ENCODE results near the gene FNDC5. TPM values are rescaled to one million over a fixed set of nuclear protein-coding genes. Genes with fewer than 3 reads are reported as not detected.

FNDC5 gene
- total and polyA plus RNA-seq, 2 donors from 2014 or later, result 0.35 to 4.2 TPM

GRCh38 chr1:32855861-32856617 is 14.7 kb downstream of the FNDC5 start:
- TF ChIP-seq, protein P1, sequence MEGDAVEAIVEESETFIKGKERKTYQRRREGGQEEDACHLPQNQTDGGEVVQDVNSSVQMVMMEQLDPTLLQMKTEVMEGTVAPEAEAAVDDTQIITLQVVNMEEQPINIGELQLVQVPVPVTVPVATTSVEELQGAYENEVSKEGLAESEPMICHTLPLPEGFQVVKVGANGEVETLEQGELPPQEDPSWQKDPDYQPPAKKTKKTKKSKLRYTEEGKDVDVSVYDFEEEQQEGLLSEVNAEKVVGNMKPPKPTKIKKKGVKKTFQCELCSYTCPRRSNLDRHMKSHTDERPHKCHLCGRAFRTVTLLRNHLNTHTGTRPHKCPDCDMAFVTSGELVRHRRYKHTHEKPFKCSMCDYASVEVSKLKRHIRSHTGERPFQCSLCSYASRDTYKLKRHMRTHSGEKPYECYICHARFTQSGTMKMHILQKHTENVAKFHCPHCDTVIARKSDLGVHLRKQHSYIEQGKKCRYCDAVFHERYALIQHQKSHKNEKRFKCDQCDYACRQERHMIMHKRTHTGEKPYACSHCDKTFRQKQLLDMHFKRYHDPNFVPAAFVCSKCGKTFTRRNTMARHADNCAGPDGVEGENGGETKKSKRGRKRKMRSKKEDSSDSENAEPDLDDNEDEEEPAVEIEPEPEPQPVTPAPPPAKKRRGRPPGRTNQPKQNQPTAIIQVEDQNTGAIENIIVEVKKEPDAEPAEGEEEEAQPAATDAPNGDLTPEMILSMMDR (IDR thresholded peaks at IDR 0.05; ENCODE audit: borderline replicate concordance, extremely low read depth, insufficient read depth), result no peak
- FAIRE-seq (no peak), DNase-seq (no peak)
- Histone ChIP-seq H3K27me3 (ENCODE audit: control insufficient read depth, insufficient read depth, low read length) (no peaks in the 10 kb centered on the region), H3K27ac (ENCODE audit: low read depth in 2 of 2, low read length in 2 of 2) (no peak overlapping the region), H3K9me3 (ENCODE audit: control insufficient read depth in 2 of 3, insufficient read depth in 1 of 3, low read length in 3 of 3) (no peaks in the 10 kb centered on the region), H3K36me3 (ENCODE audit: control insufficient read depth in 2 of 3, insufficient read depth in 3 of 3, low read length in 3 of 3) (peaks cover 6 to 34% (median 11%) of the 10 kb centered on the region in 3 donors), H3K4me1 (ENCODE audit: control insufficient read depth in 2 of 3, insufficient read depth in 2 of 3, low read depth in 1 of 3, low read length in 3 of 3) (no peaks in the 10 kb centered on the region), H3K4me3 (ENCODE audit: low read length in 3 of 3) (no peak overlapping the region), H3K9ac (ENCODE audit: low read length in 3 of 3) (no peak overlapping the region)
- intact Hi-C loops (cut with DNase I), result no loop called here

DNA sequence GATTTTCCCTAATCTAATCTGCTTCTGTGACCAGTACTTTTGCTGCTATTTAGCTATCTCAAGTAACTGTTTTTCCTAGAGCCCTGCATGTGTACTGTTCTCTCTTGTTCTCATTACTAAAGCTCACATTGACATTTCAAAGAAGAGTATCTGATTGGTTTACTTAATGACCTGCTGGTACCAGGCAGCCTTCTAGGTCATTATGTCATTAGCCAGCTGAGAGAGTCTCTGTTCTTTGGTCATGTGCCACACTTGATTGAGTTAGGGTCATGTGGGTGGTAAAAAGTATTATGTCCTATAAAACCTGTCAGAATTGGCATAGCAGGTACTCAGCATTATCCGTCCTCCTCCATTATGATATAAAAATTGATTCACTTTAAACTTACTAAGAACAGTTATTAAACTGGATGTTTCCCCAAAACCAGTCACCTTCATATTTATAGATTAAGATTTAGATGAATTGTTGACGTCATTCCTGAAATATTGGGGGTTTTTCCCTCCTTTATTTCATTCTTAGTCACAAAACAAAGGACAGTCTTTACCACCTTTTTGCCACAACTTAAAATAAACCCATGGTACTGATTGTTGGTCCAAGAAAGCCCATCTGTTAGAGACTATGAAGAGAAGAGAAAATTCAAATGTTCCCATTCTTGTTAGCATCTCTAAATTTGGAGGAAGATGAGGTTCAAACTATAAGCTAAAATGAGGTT is 22.2 kb downstream of the FNDC5 start:
- FAIRE-seq (no peak), DNase-seq (no peak)
- no peak overlapping the region for H3K9ac ChIP-seq (ENCODE audit: low read length in 3 of 3)
- no peaks in the 10 kb centered on the region for H3K4me1 ChIP-seq (ENCODE audit: control insufficient read depth in 2 of 3, insufficient read depth in 2 of 3, low read depth in 1 of 3, low read length in 3 of 3)
- intact Hi-C loops (cut with DNase I), result no loop called here
- H3K36me3 ChIP-seq (ENCODE audit: control insufficient read depth in 2 of 3, insufficient read depth in 3 of 3, low read length in 3 of 3), result peaks cover 0 to 8% (median 4%) of the 10 kb centered on the region in 3 donors
- H3K4me3 ChIP-seq (ENCODE audit: low read length in 3 of 3), result no peak overlapping the region
- no peaks in the 10 kb centered on the region for H3K27me3 ChIP-seq (ENCODE audit: control insufficient read depth, insufficient read depth, low read length)
- no peak overlapping the region for H3K27ac ChIP-seq (ENCODE audit: low read depth in 2 of 2, low read length in 2 of 2)
- H3K9me3 ChIP-seq (ENCODE audit: control insufficient read depth in 2 of 3, insufficient read depth in 1 of 3, low read length in 3 of 3), result no peaks in the 10 kb centered on the region
- TF ChIP-seq, protein P1 (IDR thresholded peaks at IDR 0.05; ENCODE audit: borderline replicate concordance, extremely low read depth, insufficient read depth), result no peak

GRCh38 chr1:32831878-32832277 is 38.8 kb downstream of the FNDC5 start:
- TF ChIP-seq, protein P1 (IDR thresholded peaks at IDR 0.05; ENCODE audit: borderline replicate concordance, extremely low read depth, insufficient read depth), result no peak
- intact Hi-C loops (cut with DNase I), result no loop called here
- Histone ChIP-seq H3K4me3 (ENCODE audit: low read length in 3 of 3) (no peak overlapping the region), H3K27ac (ENCODE audit: low read depth in 2 of 2, low read length in 2 of 2) (no peak overlapping the region), H3K9me3 (ENCODE audit: control insufficient read depth in 2 of 3, insufficient read depth in 1 of 3, low read length in 3 of 3) (no peaks in the 10 kb centered on the region), H3K9ac (ENCODE audit: low read length in 3 of 3) (no peak overlapping the region), H3K36me3 (ENCODE audit: control insufficient read depth in 2 of 3, insufficient read depth in 3 of 3, low read length in 3 of 3) (peaks cover 15 to 49% (median 25%) of the 10 kb centered on the region in 3 donors), H3K27me3 (ENCODE audit: control insufficient read depth, insufficient read depth, low read length) (no peaks in the 10 kb centered on the region), H3K4me1 (ENCODE audit: control insufficient read depth in 2 of 3, insufficient read depth in 2 of 3, low read depth in 1 of 3, low read length in 3 of 3) (no peaks in the 10 kb centered on the region)
- DNase-seq (no peak), FAIRE-seq (no peak)
